PC-3 (cell line): Measurements from ENCODE around the gene KRI1. TPM values are rescaled to one million over a fixed set of nuclear protein-coding genes. Genes with fewer than 3 reads are reported as not detected.

Experiments used
- ATAC-seq: fragments of 200-7000 bp; cut with Tn5 transposase; 2 replicates; pipeline ENCODE4 v1.9.1; 2020; ENCODE audit warnings: mild to moderate bottlenecking, moderate library complexity
- BruUV-seq: library from RNA; stranded (reverse); fragments of 400-500 nt; replicated peaks from 2 replicates; lab custom pipeline; 2021; lab: Mats Ljungman, UMichigan
- CTCF ChIA-PET: fragments of 300-600 bp; sonication (Branson Sonifier 250); formaldehyde crosslinking; loops from one replicate; lab custom pipeline; 2022; ENCODE audit warnings: antibody characterized with exemption; lab: Charles Lee
- POLR2A ChIA-PET: fragments of 300-600 bp; sonication (Branson Sonifier 250); formaldehyde crosslinking; loops from one replicate; lab custom pipeline; 2022; ENCODE audit warnings: antibody characterized with exemption; ENCODE audit not compliant: unreplicated experiment; lab: Charles Lee
- DNase-seq: peaks from one replicate; pipeline ENCODE4 v3.0.0-alpha.2; 2015
- H2AFZ ChIP-seq: fragments of 300-600 bp; sonication (generic); 2 replicates; pipeline ENCODE4 v1.6.0; 2016; ENCODE audit warnings: antibody characterized with exemption, low read length
- H3F3A ChIP-seq: fragments of 300-600 bp; sonication (generic); one replicate; pipeline ENCODE4 v1.6.0; 2017; ENCODE audit warnings: antibody characterized with exemption, low read length, control low read depth, mild to moderate bottlenecking; ENCODE audit not compliant: unreplicated experiment
- H3K27ac ChIP-seq: fragments of 300-600 bp; sonication (generic); 2 replicates; pipeline ENCODE4 v1.5.1; 2016; ENCODE audit warnings: mild to moderate bottlenecking, low read length
- H3K27me3 ChIP-seq: fragments of 300-600 bp; sonication (generic); 2 replicates; pipeline ENCODE4 v1.6.1; 2016; ENCODE audit warnings: low read length, mixed read lengths
- H3K36me3 ChIP-seq: fragments of 300-600 bp; sonication (generic); 2 replicates; pipeline ENCODE4 v1.6.1; 2016; ENCODE audit warnings: low read depth, mixed run types, low read length, mixed read lengths
- H3K4me1 ChIP-seq: fragments of 300-600 bp; sonication (generic); 2 replicates; pipeline ENCODE4 v1.5.1; 2016; ENCODE audit warnings: low read length; ENCODE audit not compliant: insufficient read depth
- H3K4me2 ChIP-seq: fragments of 300-600 bp; sonication (generic); 2 replicates; pipeline ENCODE4 v1.6.0; 2016; ENCODE audit warnings: low read length
- H3K4me3 ChIP-seq: fragments of 300-600 bp; sonication (generic); 2 replicates; pipeline ENCODE4 v1.5.1; 2016; ENCODE audit warnings: mild to moderate bottlenecking, low read length, mixed read lengths
- H3K79me2 ChIP-seq: fragments of 300-600 bp; sonication (generic); 2 replicates; pipeline ENCODE4 v1.6.1; 2017; ENCODE audit warnings: low read length, mixed read lengths
- H3K9ac ChIP-seq: fragments of 300-600 bp; sonication (generic); 2 replicates; pipeline ENCODE4 v1.6.0; 2016; ENCODE audit warnings: mild to moderate bottlenecking, low read length
- H3K9me2 ChIP-seq: fragments of 300-600 bp; sonication (generic); replicated peaks from 2 replicates; pipeline ENCODE4 v1.6.1; 2016; ENCODE audit warnings: mixed run types, low read length, mixed read lengths
- H3K9me3 ChIP-seq: fragments of 300-600 bp; sonication (generic); 2 replicates; pipeline ENCODE4 v1.6.1; 2016; ENCODE audit warnings: low read length, mixed read lengths
- H4K20me1 ChIP-seq: fragments of 300-600 bp; sonication (generic); 2 replicates; pipeline ENCODE4 v1.6.1; 2016; ENCODE audit warnings: low read length, mixed read lengths
- CTCF ChIP-seq: fragments of 300-600 bp; sonication (generic); conservative IDR thresholded peaks from 2 replicates; pipeline ENCODE4 v1.5.1; 2017; ENCODE audit warnings: antibody characterized with exemption, low read depth, mild to moderate bottlenecking, low read length
- EZH2 ChIP-seq: fragments of 300-600 bp; sonication (generic); IDR thresholded peaks from one replicate; pipeline ENCODE4 v1.6.1; 2017; ENCODE audit warnings: antibody characterized with exemption, mild to moderate bottlenecking, low read length; ENCODE audit not compliant: unreplicated experiment
- EZH2phosphoT487 ChIP-seq: fragments of 300-600 bp; sonication (generic); IDR thresholded peaks from 2 replicates; pipeline ENCODE4 v1.6.1; 2018; ENCODE audit warnings: mild to moderate bottlenecking, antibody characterized with exemption, low read length, borderline replicate concordance
- intact Hi-C: fragments of 100-400 bp; cut with micrococcal nuclease; formaldehyde crosslinking; loops from 2 replicates; pipeline ENCODE4 v1.9.0; 2023
- total RNA-seq: library from RNA; depleted of rRNA; stranded (reverse); fragments of >200 nt; gene quantifications from 2 replicates; pipeline ENCODE4 v1.2.3, GENCODE V29; 2014

The KRI1 gene
- total RNA-seq, 1 experiment from 2014 or later, result 72.6 TPM

GRCh38 chr19:10611907-10612306, 46.1 kb upstream of the KRI1 start:
- no TSS peak for BruUV-seq
- ChIA-PET POLR2A (no interaction called here), CTCF (no interaction called here)
- intact Hi-C loops, result no loop called here
- Histone ChIP-seq H3K4me3 (no peak overlapping the region), H3K9me3 (no peaks in the 10 kb centered on the region), H3K27me3 (no peaks in the 10 kb centered on the region), H3K36me3 (no peaks in the 10 kb centered on the region), H3K27ac (no peak overlapping the region), H2AFZ (no peak overlapping the region), H3K4me2 (no peak overlapping the region), H3K9me2 (no peaks in the 10 kb centered on the region), H4K20me1 (no peaks in the 10 kb centered on the region), H3F3A (no peaks in the 10 kb centered on the region), H3K79me2 (no peaks in the 10 kb centered on the region), H3K4me1 (no peaks in the 10 kb centered on the region), H3K9ac (no peak overlapping the region)
- ATAC-seq (no peak), DNase-seq (no peak)
- TF ChIP-seq EZH2phosphoT487, result no peak

GRCh38 chr19:10604460-10604980, 38.7 kb upstream of the KRI1 start:
- H3K27ac ChIP-seq, result no peak overlapping the region
- CTCF ChIA-PET, result interaction anchor here (0.6 kb wide), 1 partner anchor 40 kb away, joined by 3 read pairs; no protein-coding TSS in a partner anchor
- TF ChIP-seq EZH2, result no peak
- no peak for TF ChIP-seq EZH2phosphoT487
- TF ChIP-seq CTCF, result no peak
- H3K4me1 ChIP-seq, result peaks cover 18% of the 10 kb centered on the region
- H4K20me1 ChIP-seq, result no peaks in the 10 kb centered on the region
- H3K9me3 ChIP-seq, result no peaks in the 10 kb centered on the region
- DNase-seq, result peak; percentile 38
- H3K4me2 ChIP-seq, result no peak overlapping the region
- H3K4me3 ChIP-seq, result no peak overlapping the region
- no peaks in the 10 kb centered on the region for H3K27me3 ChIP-seq
- intact Hi-C loops, result no loop called here
- no peak overlapping the region for H3K9ac ChIP-seq
- POLR2A ChIA-PET, result no interaction called here
- H3K79me2 ChIP-seq, result no peaks in the 10 kb centered on the region
- no peak for ATAC-seq
- no peak overlapping the region for H2AFZ ChIP-seq
- no peaks in the 10 kb centered on the region for H3F3A ChIP-seq
- no peaks in the 10 kb centered on the region for H3K36me3 ChIP-seq
- no TSS peak for BruUV-seq
- no peaks in the 10 kb centered on the region for H3K9me2 ChIP-seq

- H3K9me2 ChIP-seq, result no peaks in the 10 kb centered on the region
- CTCF ChIA-PET, result interaction anchor here (0.6 kb wide), 1 partner anchor 41 kb away, joined by 3 read pairs; no protein-coding TSS in a partner anchor
- H3K4me2 ChIP-seq, result no peak overlapping the region
- no peak for ATAC-seq
- H3K27me3 ChIP-seq, result no peaks in the 10 kb centered on the region
- H3K9me3 ChIP-seq, result no peaks in the 10 kb centered on the region
- H4K20me1 ChIP-seq, result no peaks in the 10 kb centered on the region
- H3K27ac ChIP-seq, result no peak overlapping the region
- H3K4me3 ChIP-seq, result no peak overlapping the region
- BruUV-seq, result no TSS peak
- intact Hi-C loops, result no loop called here
- H3K9ac ChIP-seq, result no peak overlapping the region
- H3K4me1 ChIP-seq, result peaks cover 18% of the 10 kb centered on the region
- TF ChIP-seq EZH2, result no peak
- no peak for TF ChIP-seq EZH2phosphoT487
- TF ChIP-seq CTCF, result no peak
- H3K79me2 ChIP-seq, result no peaks in the 10 kb centered on the region
- DNase-seq, result no peak
- POLR2A ChIA-PET, result no interaction called here
- no peaks in the 10 kb centered on the region for H3K36me3 ChIP-seq
- no peaks in the 10 kb centered on the region for H3F3A ChIP-seq
- no peak overlapping the region for H2AFZ ChIP-seq
Observed at GRCh38 chr19:10603873-10604459, 38.2 kb upstream of the KRI1 start.
